Renal cortical epithelial cell (primary cell): ENCODE measurements around the gene KDM4B. TPM values are rescaled to one million over a fixed set of nuclear protein-coding genes. Genes with fewer than 3 reads are reported as not detected.
"Not testable (repeated sequence)": the region's sequence is repeated elsewhere in the genome, so short reads cannot be mapped to it uniquely, and the experiment has no call there.

Experiments
- DNase-seq: peaks from one replicate; pipeline ENCODE4 v3.0.0-alpha.2; 2011; ENCODE audit warnings: low read depth
- total RNA-seq: library from RNA; depleted of rRNA; stranded (reverse); fragments of >200 nt; gene quantifications from 2 replicates; pipeline ENCODE4 v1.2.3, GENCODE V29; 2014

The KDM4B gene
- total RNA-seq, 1 donor from 2014 or later, result 47.0 TPM

DNA sequence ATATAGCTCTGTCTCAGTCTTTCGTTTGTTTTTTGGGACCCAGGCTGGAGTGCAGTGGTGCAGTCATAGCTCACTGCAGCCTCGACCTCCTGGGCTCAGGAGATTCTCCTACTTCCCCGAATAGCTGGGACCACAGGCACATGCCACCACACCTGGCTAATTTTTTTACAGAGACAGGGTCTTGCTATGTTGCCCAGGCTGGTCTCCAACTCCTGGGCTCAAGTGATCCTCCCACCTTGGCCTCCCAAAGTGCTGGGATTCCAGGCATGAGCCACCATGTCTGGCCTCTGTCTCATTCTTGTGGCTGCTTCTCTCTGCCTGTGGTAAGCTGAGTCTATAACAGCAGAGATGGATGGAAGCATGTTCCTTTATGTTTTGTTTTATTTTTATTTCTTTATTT, 226.7 kb downstream of the KDM4B start:
- DNase-seq, result not testable (repeated sequence)

DNA sequence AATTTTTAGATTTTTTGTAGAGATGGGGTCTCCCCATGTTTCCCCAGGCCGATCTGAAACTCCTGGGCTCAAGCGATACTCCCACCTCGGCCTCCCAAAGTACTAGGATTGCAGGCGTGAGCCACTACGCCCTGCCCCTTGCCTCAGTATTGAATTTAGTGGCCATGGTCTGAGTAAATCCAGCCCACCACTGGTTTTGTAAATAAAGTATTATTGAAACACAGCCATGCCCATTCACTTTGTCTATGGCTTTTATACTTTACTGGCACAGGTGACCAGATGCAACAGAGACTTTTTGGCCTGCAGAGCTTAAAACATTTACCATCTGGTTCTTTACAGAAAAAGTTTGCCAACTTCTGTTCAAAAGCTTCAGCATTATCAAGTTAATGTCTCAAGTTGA, 227.9 kb downstream of the KDM4B start:
- no peak for DNase-seq

- DNase-seq, result no peak
These were observed 231.9 kb downstream of the KDM4B start for GRCh38 chr19:5200844-5201243.

DNA sequence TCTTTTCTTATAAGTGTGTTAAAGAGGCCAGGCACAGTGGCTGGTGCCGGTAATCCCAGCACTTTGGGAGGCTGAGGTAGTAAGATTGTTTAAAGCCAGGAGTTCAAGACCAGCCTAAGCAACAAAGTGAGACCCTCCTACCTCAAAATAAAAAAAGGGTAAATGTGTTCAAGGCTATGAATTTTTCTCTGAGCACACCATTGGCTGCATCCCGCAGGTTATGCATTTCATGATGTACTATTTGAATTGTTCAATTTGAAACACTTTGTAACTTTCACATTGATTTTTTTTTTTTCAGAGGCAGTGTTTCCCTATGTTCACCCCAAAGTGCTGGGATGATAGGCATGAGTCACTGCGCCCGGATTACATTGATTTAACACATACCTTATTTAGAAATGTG, 233.6 kb downstream of the KDM4B start:
- DNase-seq, result no peak

Other genes starting within 250 kb of the KDM4B start
- gene DPP9, start 245.3 kb upstream of the KDM4B start, total RNA-seq, result 21.5 and 37.4 TPM in 2 replicates
- gene FEM1A, start 177.4 kb upstream of the KDM4B start, total RNA-seq, result 13.0 and 14.8 TPM in 2 replicates
- 9.0 and 9.6 TPM in 2 replicates for gene TICAM1, start 137.4 kb upstream of the KDM4B start, total RNA-seq
- 348 and 378 TPM in 2 replicates for gene PLIN3, start 101.4 kb upstream of the KDM4B start, total RNA-seq
- not detected in 2 replicates for gene ARRDC5, start 66.2 kb upstream of the KDM4B start, total RNA-seq
- gene UHRF1, start 59.6 kb upstream of the KDM4B start, total RNA-seq, result 18.0 and 26.2 TPM in 2 replicates